ENCODE data around the gene FREM3.

The FREM3 gene

DNA sequence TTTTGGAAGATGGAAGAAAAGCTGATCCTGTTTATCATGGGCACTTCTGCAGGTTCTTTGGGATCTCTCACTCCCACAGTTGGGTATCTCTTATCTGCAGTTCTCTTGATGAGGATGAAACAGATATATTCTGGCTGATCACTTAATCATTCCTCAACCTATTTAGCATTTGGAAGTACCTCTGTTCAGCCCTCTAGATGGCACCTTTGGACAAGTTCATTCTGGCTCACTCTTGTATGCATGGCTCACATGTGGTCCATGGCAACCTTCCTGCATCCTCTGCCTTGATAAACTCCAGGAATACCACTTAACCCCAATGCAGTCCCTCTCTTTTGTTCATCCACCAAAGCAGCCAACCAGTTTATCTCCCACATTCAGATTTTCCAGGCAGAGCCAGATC lies 112.8 kb downstream of the FREM3 start:
- no peaks in the 10 kb centered on the region for H3K79me2 ChIP-seq (ENCODE audit: low read length)
- H3K4me2 ChIP-seq (ENCODE audit: low read depth, low read length): no peak overlapping the region
- no peaks in the 10 kb centered on the region for H3K9me2 ChIP-seq (replicated peaks; ENCODE audit: insufficient read depth, low read length)
- H3K4me1 ChIP-seq (ENCODE audit: low read length): no peaks in the 10 kb centered on the region
- no peaks in the 10 kb centered on the region for H3K9me3 ChIP-seq (replicated peaks; ENCODE audit: insufficient read depth, low read length)
- no peak overlapping the region for H2AFZ ChIP-seq (ENCODE audit: low read length)
- H4K20me1 ChIP-seq (ENCODE audit: insufficient read depth, low read length): no peaks in the 10 kb centered on the region
- peak; percentile 14 for DNase-seq
- H3F3A ChIP-seq (ENCODE audit: insufficient read depth, low read length): no peaks in the 10 kb centered on the region
- H3K9ac ChIP-seq (ENCODE audit: low read length): no peak overlapping the region
- no peaks in the 10 kb centered on the region for H3K27me3 ChIP-seq (replicated peaks; ENCODE audit: insufficient read depth, low read length)
- H3K4me3 ChIP-seq (ENCODE audit: low read length): no peak overlapping the region
- H3K36me3 ChIP-seq (replicated peaks; ENCODE audit: insufficient read depth, low read length): no peaks in the 10 kb centered on the region
- H3K27ac ChIP-seq (ENCODE audit: low read length): no peak overlapping the region
- TF ChIP-seq, protein P1, sequence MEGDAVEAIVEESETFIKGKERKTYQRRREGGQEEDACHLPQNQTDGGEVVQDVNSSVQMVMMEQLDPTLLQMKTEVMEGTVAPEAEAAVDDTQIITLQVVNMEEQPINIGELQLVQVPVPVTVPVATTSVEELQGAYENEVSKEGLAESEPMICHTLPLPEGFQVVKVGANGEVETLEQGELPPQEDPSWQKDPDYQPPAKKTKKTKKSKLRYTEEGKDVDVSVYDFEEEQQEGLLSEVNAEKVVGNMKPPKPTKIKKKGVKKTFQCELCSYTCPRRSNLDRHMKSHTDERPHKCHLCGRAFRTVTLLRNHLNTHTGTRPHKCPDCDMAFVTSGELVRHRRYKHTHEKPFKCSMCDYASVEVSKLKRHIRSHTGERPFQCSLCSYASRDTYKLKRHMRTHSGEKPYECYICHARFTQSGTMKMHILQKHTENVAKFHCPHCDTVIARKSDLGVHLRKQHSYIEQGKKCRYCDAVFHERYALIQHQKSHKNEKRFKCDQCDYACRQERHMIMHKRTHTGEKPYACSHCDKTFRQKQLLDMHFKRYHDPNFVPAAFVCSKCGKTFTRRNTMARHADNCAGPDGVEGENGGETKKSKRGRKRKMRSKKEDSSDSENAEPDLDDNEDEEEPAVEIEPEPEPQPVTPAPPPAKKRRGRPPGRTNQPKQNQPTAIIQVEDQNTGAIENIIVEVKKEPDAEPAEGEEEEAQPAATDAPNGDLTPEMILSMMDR (IDR thresholded peaks at IDR 0.05; ENCODE audit: low read length): peak; percentile 17
- TF ChIP-seq EZH2phosphoT487 (IDR thresholded peaks at IDR 0.05; ENCODE audit: low read length): no peak
- no peak for TF ChIP-seq EZH2 (optimal IDR thresholded peaks at IDR 0.05; ENCODE audit: low read depth, low read length)

DNA sequence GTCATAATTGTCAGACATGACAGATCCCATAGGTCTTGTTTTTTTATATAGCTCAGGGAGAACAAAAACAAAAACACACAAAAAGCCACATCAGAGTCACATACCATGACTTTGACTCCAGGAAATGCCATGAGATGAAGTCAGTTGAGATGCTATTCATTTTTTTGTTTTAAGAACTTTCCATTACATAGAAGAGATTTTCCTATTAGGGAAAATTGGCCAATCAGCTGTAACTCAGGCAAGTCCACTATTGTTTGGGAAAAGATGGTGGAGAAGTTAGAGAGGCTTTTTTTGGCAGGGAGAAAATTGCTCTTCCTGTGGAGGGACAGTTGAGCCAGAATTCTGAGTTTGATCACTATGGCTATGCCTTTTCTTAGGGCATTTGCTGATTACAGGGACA lies 114.4 kb downstream of the FREM3 start:
- no peak overlapping the region for H3K4me2 ChIP-seq (ENCODE audit: low read depth, low read length)
- no peaks in the 10 kb centered on the region for H3F3A ChIP-seq (ENCODE audit: insufficient read depth, low read length)

DNA sequence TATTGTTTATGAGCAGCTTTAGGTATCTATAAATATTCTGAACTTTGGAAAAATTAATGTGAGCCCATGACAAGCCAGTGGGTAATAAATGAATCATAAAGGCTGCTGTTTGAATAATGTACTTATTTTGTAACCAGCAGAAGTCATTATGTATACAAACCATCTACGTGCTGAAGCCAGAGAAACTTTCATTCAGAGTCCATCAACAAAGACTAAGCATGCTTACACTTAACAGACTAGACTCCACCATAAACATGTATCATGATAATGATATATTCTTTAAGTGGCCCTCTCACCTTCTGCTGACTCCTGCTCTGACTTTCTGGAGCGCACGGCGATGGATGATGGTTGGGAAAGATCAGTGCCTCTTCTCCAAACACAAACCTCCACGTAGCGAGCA lies 114.9 kb downstream of the FREM3 start:
- no peak overlapping the region for H3K9ac ChIP-seq (ENCODE audit: low read length)
- H3K27me3 ChIP-seq (replicated peaks; ENCODE audit: insufficient read depth, low read length): no peaks in the 10 kb centered on the region
- no peak overlapping the region for H3K27ac ChIP-seq (ENCODE audit: low read length)
- no peak for TF ChIP-seq EZH2phosphoT487 (IDR thresholded peaks at IDR 0.05; ENCODE audit: low read length)
- TF ChIP-seq, protein P1 (IDR thresholded peaks at IDR 0.05; ENCODE audit: low read length): no peak
- TF ChIP-seq EZH2 (optimal IDR thresholded peaks at IDR 0.05; ENCODE audit: low read depth, low read length): no peak
- H3K9me3 ChIP-seq (replicated peaks; ENCODE audit: insufficient read depth, low read length): no peaks in the 10 kb centered on the region
- no peak overlapping the region for H3K4me2 ChIP-seq (ENCODE audit: low read depth, low read length)
- no peaks in the 10 kb centered on the region for H3K4me1 ChIP-seq (ENCODE audit: low read length)
- no peak overlapping the region for H3K4me3 ChIP-seq (ENCODE audit: low read length)
- no peaks in the 10 kb centered on the region for H3K9me2 ChIP-seq (replicated peaks; ENCODE audit: insufficient read depth, low read length)
- H3F3A ChIP-seq (ENCODE audit: insufficient read depth, low read length): no peaks in the 10 kb centered on the region
- H2AFZ ChIP-seq (ENCODE audit: low read length): no peak overlapping the region
- no peaks in the 10 kb centered on the region for H4K20me1 ChIP-seq (ENCODE audit: insufficient read depth, low read length)
- no peaks in the 10 kb centered on the region for H3K79me2 ChIP-seq (ENCODE audit: low read length)
- DNase-seq: no peak
- H3K36me3 ChIP-seq (replicated peaks; ENCODE audit: insufficient read depth, low read length): no peaks in the 10 kb centered on the region

More for the DNA sequence above, 114.4 kb downstream of the FREM3 start:
- Histone ChIP-seq H3K9me2 (replicated peaks; ENCODE audit: insufficient read depth, low read length) (no peaks in the 10 kb centered on the region), H3K27ac (ENCODE audit: low read length) (no peak overlapping the region), H3K79me2 (ENCODE audit: low read length) (no peaks in the 10 kb centered on the region), H3K36me3 (replicated peaks; ENCODE audit: insufficient read depth, low read length) (no peaks in the 10 kb centered on the region), H3K9me3 (replicated peaks; ENCODE audit: insufficient read depth, low read length) (no peaks in the 10 kb centered on the region), H2AFZ (ENCODE audit: low read length) (no peak overlapping the region), H3K27me3 (replicated peaks; ENCODE audit: insufficient read depth, low read length) (no peaks in the 10 kb centered on the region), H3K4me3 (ENCODE audit: low read length) (no peak overlapping the region), H3K9ac (ENCODE audit: low read length) (no peak overlapping the region), H4K20me1 (ENCODE audit: insufficient read depth, low read length) (no peaks in the 10 kb centered on the region), H3K4me1 (ENCODE audit: low read length) (no peaks in the 10 kb centered on the region)
- no peak for DNase-seq
- TF ChIP-seq EZH2 (optimal IDR thresholded peaks at IDR 0.05; ENCODE audit: low read depth, low read length): no peak
- no peak for TF ChIP-seq EZH2phosphoT487 (IDR thresholded peaks at IDR 0.05; ENCODE audit: low read length)
- TF ChIP-seq, protein P1 (IDR thresholded peaks at IDR 0.05; ENCODE audit: low read length): no peak

All from MM.1S (cell line).